Bronchial epithelial cell (primary cell): Measurements from ENCODE around the gene FKBP6. TPM values are rescaled to one million over a fixed set of nuclear protein-coding genes. Genes with fewer than 3 reads are reported as not detected.
"Not testable (repeated sequence)": the region's sequence is repeated elsewhere in the genome, so short reads cannot be mapped to it uniquely, and the experiment has no call there.

ENCODE experiments used
- DNase-seq: peaks from one replicate; pipeline ENCODE4 v3.0.0-alpha.2; 2010; ENCODE audit warnings: low read depth
- FAIRE-seq: peaks from 2 replicates; lab custom pipeline; 2011; peaks lifted over from hg19 to GRCh38; lab: Jason Lieb, UNC
- H3K27me3 ChIP-seq: 2 replicates; pipeline ENCODE4 v1.5.1; 2011; ENCODE audit warnings: low read length; ENCODE audit not compliant: control insufficient read depth, insufficient read depth
- H3K36me3 ChIP-seq: 2 replicates; pipeline ENCODE4 v1.5.1; 2011; ENCODE audit warnings: low read length; ENCODE audit not compliant: control insufficient read depth, insufficient read depth
- H3K4me3 ChIP-seq: 2 replicates; pipeline ENCODE4 v1.5.1; 2011; ENCODE audit warnings: mild to moderate bottlenecking, low read depth, low read length, control low read depth
- total RNA-seq: library from RNA; depleted of rRNA; stranded (reverse); fragments of >200 nt; gene quantifications from 2 replicates; pipeline ENCODE4 v1.2.1, GENCODE V29; 2014
- TF ChIP-seq, protein P1 (sequence below): IDR thresholded peaks from 2 replicates; pipeline ENCODE4 v1.5.1; 2011; ENCODE audit warnings: mild to moderate bottlenecking, moderate library complexity, low read length, control low read depth, inconsistent platforms; ENCODE audit not compliant: insufficient read depth, severe bottlenecking

FKBP6 gene
- total RNA-seq, 1 donor from 2014 or later: not detected

DNA sequence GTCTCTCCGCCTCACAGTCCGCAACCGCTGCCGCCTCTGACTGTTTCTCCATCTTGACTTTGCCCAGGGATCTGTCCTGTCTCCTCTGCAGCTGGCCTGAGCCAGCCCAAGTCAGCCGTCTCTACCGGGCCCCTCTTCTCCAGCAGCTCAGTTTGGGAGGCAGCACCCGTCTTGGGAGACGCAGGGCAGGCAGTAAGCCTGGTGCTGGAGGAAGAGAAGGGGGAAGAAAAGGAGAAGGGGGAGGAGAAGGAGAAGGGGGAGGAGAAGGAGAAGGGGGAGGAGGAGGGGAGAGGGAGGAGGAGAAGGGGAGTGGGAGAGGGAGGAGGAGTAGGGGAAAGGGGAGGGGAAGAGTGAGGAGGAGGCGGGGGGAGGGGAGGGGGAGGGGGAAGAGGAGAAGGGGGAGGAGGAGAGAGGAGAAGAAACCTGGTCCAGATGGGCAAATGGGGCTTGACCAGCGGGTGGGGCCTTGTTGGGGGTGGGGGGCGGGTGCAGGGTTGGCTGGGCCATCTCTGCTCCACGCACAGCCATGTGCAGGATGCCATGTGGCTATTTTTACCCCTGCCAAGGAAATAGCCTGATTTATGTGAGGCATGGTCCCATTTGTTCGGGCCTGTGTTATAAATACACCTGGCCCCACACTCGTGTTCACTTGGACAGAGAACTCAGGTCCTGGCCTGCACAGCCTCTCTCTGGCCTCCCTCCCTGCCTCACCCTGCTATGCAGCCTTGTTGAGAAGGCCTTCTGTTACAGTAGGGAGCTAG, 69.7 kb downstream of the FKBP6 start:
- DNase-seq (no peak), FAIRE-seq (no peak)
- TF ChIP-seq, protein P1, sequence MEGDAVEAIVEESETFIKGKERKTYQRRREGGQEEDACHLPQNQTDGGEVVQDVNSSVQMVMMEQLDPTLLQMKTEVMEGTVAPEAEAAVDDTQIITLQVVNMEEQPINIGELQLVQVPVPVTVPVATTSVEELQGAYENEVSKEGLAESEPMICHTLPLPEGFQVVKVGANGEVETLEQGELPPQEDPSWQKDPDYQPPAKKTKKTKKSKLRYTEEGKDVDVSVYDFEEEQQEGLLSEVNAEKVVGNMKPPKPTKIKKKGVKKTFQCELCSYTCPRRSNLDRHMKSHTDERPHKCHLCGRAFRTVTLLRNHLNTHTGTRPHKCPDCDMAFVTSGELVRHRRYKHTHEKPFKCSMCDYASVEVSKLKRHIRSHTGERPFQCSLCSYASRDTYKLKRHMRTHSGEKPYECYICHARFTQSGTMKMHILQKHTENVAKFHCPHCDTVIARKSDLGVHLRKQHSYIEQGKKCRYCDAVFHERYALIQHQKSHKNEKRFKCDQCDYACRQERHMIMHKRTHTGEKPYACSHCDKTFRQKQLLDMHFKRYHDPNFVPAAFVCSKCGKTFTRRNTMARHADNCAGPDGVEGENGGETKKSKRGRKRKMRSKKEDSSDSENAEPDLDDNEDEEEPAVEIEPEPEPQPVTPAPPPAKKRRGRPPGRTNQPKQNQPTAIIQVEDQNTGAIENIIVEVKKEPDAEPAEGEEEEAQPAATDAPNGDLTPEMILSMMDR: no peak
- Histone ChIP-seq H3K27me3 (no peaks in the 10 kb centered on the region), H3K36me3 (no peaks in the 10 kb centered on the region), H3K4me3 (no peak overlapping the region)

DNA sequence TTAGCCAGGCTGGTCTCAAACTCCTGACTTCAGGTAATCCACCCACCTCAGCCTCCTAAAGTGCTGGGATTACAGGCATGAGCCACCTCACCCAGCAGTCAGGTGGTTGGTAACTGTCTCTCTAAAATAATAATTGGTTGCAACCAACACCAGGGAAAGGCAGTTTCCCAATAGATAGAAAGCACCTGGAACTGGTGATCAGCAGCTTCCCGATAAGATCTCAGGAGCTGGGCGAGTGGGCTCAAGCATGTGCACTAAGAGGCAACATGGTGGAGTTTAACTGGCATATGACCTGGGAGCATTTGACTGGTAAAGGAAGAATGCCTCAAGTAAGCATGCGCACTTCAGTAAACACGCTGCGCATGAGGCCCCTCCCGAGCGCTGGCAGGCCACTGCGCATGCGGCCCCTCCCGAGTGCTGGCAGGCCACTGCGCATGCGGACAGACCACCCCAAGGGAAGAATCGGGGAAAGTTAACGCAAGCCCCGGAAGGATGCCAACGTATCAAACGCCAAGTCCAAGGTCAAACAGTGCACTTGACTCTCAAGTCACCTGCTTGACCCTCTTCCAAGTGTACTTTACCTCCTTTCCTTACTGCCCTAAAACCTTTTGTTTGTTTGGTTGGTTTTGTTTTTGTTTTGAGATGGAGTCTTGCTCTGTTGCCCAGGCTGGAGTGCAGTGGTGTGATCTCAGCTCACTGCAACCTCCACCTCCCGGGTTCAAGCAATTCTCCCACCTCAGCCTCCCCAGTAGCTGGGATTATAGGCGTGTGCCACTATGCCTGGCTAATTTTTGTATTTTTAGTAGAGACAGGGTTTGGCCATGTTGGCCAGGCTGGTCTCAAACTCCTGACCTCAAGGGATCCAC, 71.5 kb downstream of the FKBP6 start:
- not testable (repeated sequence) for H3K27me3 ChIP-seq, FAIRE-seq, H3K4me3 ChIP-seq, H3K36me3 ChIP-seq
- DNase-seq: peak; percentile 44

DNA sequence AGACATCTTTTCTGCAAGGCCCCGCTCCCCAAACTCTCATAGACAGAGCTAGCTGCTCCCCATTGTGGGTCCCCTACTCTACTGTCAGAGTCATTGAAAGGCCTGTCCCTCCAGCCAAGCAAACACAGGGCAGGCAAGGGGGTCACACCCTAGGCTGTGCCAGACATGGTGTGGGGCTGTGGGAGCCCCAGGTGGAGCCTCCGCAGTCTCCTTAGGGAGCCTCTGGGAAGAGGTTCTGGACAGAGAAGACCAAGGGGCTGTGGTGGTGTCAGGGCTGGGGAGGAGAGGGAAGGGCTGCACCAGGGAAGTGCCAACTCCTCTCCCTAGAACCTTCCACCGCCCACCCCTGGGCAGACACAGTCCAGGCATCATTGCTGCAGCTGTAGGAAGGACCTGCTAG, 76.9 kb downstream of the FKBP6 start:
- not testable (repeated sequence) for H3K36me3 ChIP-seq, H3K4me3 ChIP-seq, H3K27me3 ChIP-seq, FAIRE-seq, DNase-seq

Other genes with a start within 250 kb of the FKBP6 start
- not detected in 2 replicates for gene SPDYE9, start 242.1 kb upstream of the FKBP6 start, total RNA-seq
- gene NSUN5, start 19.3 kb upstream of the FKBP6 start, total RNA-seq: 39.3 and 50.0 TPM in 2 replicates
- gene TRIM50, start 79 bp upstream of the FKBP6 start, total RNA-seq: not detected in 2 replicates
- gene FZD9, start 105.6 kb downstream of the FKBP6 start, total RNA-seq: 0.51 and 1.1 TPM in 2 replicates
- gene BAZ1B, start 194.1 kb downstream of the FKBP6 start, total RNA-seq: 42.4 and 55.8 TPM in 2 replicates
- 21.3 and 23.6 TPM in 2 replicates for gene BCL7B, start 229.5 kb downstream of the FKBP6 start, total RNA-seq